ENCODE results near the gene POC1B. TPM values are rescaled to one million over a fixed set of nuclear protein-coding genes. Genes with fewer than 3 reads are reported as not detected.

POC1B gene
- total RNA-seq, 1 experiment from 2014 or later, result 9.6 TPM

- no peak for DNase-seq (ENCODE audit: low spot score)
These were observed 13.8 kb upstream of the POC1B start for GRCh38 chr12:89539426-89540223.

GRCh38 chr12:89538897-89539296, 13.1 kb upstream of the POC1B start:
- no peak for DNase-seq (ENCODE audit: low spot score)

GRCh38 chr12:89537389-89537788, 11.5 kb upstream of the POC1B start:
- DNase-seq (ENCODE audit: low spot score), result no peak

GRCh38 chr12:89529738-89530137, 3.9 kb upstream of the POC1B start:
- peak; percentile 67 for DNase-seq (ENCODE audit: low spot score)

- DNase-seq (ENCODE audit: low spot score), result no peak
These were observed 2.6 kb upstream of the POC1B start for GRCh38 chr12:89528434-89528833.

- DNase-seq (ENCODE audit: low spot score), result peak; percentile 52
These were observed 483 bp downstream of the POC1B start for GRCh38 chr12:89525305-89525823.

GRCh38 chr12:89524541-89525304, 1.1 kb downstream of the POC1B start, which contains the start of gene GALNT4:
Gene GALNT4, minus strand, starts transcription at chr12:89524796. Its CDS starts 247 bp downstream, at chr12:89524549.
- peak; percentile 92 for DNase-seq (ENCODE audit: low spot score)

GRCh38 chr12:89523843-89524540, 1.9 kb downstream of the POC1B start:
- DNase-seq (ENCODE audit: low spot score), result peak; percentile 42

GRCh38 chr12:89523393-89523792, 2.5 kb downstream of the POC1B start:
- DNase-seq (ENCODE audit: low spot score), result no peak

- peak; percentile 27 for DNase-seq (ENCODE audit: low spot score)
These were observed 4.3 kb downstream of the POC1B start for GRCh38 chr12:89521364-89522223.

GRCh38 chr12:89517720-89518119, 8.1 kb downstream of the POC1B start:
- no peak for DNase-seq (ENCODE audit: low spot score)

- no peak for DNase-seq (ENCODE audit: low spot score)
These were observed 9.2 kb downstream of the POC1B start for GRCh38 chr12:89516633-89517032.

GRCh38 chr12:89514751-89515150, 11.1 kb downstream of the POC1B start:
- DNase-seq (ENCODE audit: low spot score), result no peak

GRCh38 chr12:89513544-89513943, 12.3 kb downstream of the POC1B start:
- no peak for DNase-seq (ENCODE audit: low spot score)

- DNase-seq (ENCODE audit: low spot score), result peak; percentile 52
These were observed 18.6 kb downstream of the POC1B start for GRCh38 chr12:89507015-89507824.

GRCh38 chr12:89506050-89506449, 19.8 kb downstream of the POC1B start:
- no peak for DNase-seq (ENCODE audit: low spot score)

- no peak for DNase-seq (ENCODE audit: low spot score)
These were observed 21.1 kb downstream of the POC1B start for GRCh38 chr12:89504560-89505346.

GRCh38 chr12:89501793-89502192, 24.1 kb downstream of the POC1B start:
- no peak for DNase-seq (ENCODE audit: low spot score)

GRCh38 chr12:89499857-89500256, 26.0 kb downstream of the POC1B start:
- no peak for DNase-seq (ENCODE audit: low spot score)

All from HT-29 (cell line).